SJSA1 (cell line): ENCODE measurements around the gene OR5M11. TPM values are rescaled to one million over a fixed set of nuclear protein-coding genes. Genes with fewer than 3 reads are reported as not detected.

Experiments used
- total RNA-seq: library from RNA; depleted of rRNA; stranded (reverse); fragments of >200 nt; shearing (Covaris generic); gene quantifications from 2 replicates; pipeline ENCODE4 v1.2.3, GENCODE V29; 2014; rRNA removed

The OR5M11 gene
- total RNA-seq, 1 experiment from 2014 or later: not detected

Other genes starting within 250 kb of the OR5M11 start
- not detected in 2 replicates for gene OR8K3, start 228.1 kb downstream of the OR5M11 start, total RNA-seq
- gene OR8K1, start 197.2 kb downstream of the OR5M11 start, total RNA-seq: not detected in 2 replicates
- not detected in 2 replicates for gene OR8J1, start 189.0 kb downstream of the OR5M11 start, total RNA-seq
- gene OR8U1, start 167.6 kb downstream of the OR5M11 start, total RNA-seq: not detected in 2 replicates
- gene OR5AL1, start 130.6 kb downstream of the OR5M11 start, total RNA-seq: not detected in 2 replicates
- gene OR5M3, start 69.9 kb downstream of the OR5M11 start, total RNA-seq: not detected in 2 replicates
- gene OR5M8, start 51.9 kb downstream of the OR5M11 start, total RNA-seq: not detected in 2 replicates
- not detected in 2 replicates for gene OR5M10, start 34.5 kb upstream of the OR5M11 start, total RNA-seq
- gene OR5M1, start 71.6 kb upstream of the OR5M11 start, total RNA-seq: not detected in 2 replicates
- not detected in 2 replicates for gene OR5AP2, start 99.2 kb upstream of the OR5M11 start, total RNA-seq
- gene OR5AR1, start 120.4 kb upstream of the OR5M11 start, total RNA-seq: not detected in 2 replicates
- gene OR9G1, start 155.8 kb upstream of the OR5M11 start, total RNA-seq: not detected in 2 replicates
- not detected in 2 replicates for gene OR9G4, start 205.4 kb upstream of the OR5M11 start, total RNA-seq